ENCODE data around the gene CDH24. TPM values are rescaled to one million over a fixed set of nuclear protein-coding genes. Genes with fewer than 3 reads are reported as not detected.

The CDH24 gene
- total and polyA plus RNA-seq, 9 of the 15 experiments (the other 6 are each of a cell fraction or from before 2014, with no cell fraction given), result 0.04 to 16.2 (median 4.9) TPM

GRCh38 chr14:23056145-23056955 lies 970 bp downstream of the CDH24 start (continued):
- TF ChIP-seq CTCF (IDR thresholded peaks at IDR 0.05 in 2 of 3, conservative IDR thresholded peaks at IDR 0.05 in 1 of 3; ENCODE audit: insufficient read depth in 2 of 3, low read depth in 1 of 3, low read length in 3 of 3) (peak; percentile 83 to 90 (median 87)), ATF1 (CRISPR knock-in tag; IDR thresholded peaks at IDR 0.05) (no peak), ATF1 (tag; IDR thresholded peaks at IDR 0.05) (peak; percentile 41; the same call in 1 of the 2 replicates), ZNF165 (CRISPR knock-in tag; IDR thresholded peaks at IDR 0.05; ENCODE audit: borderline replicate concordance) (no peak), HDAC2 (IDR thresholded peaks at IDR 0.05) (peak; percentile 77), RNF2 (IDR thresholded peaks at IDR 0.05) (no peak), HDAC1 (IDR thresholded peaks at IDR 0.05) (peak; percentile 23 to 70; a peak in 2 of 4 replicates), ETV6 (IDR thresholded peaks at IDR 0.05; ENCODE audit: borderline replicate concordance in 1 of 2, low read depth in 2 of 2, low read length in 1 of 2) (no peak), ETV6 (CRISPR knock-in tag; IDR thresholded peaks at IDR 0.05; ENCODE audit: borderline replicate concordance) (no peak), RREB1 (CRISPR knock-in tag; IDR thresholded peaks at IDR 0.05) (no peak), PML (IDR thresholded peaks at IDR 0.05; ENCODE audit: low read length) (no peak), PBX2 (CRISPR knock-in tag; IDR thresholded peaks at IDR 0.05; ENCODE audit: low read depth) (no peak), PBX2 (tag; conservative IDR thresholded peaks at IDR 0.05; ENCODE audit: low read depth) (peak; percentile 20; the same call in 1 of the 2 replicates), CREM (IDR thresholded peaks at IDR 0.05; ENCODE audit: low read depth) (no peak), ZFP36 (IDR thresholded peaks at IDR 0.05; ENCODE audit: low read depth, low read length, partially characterized antibody) (no peak)
